HG03571 (cell line): ENCODE data around the gene EXOC4.

Experiments used
- ATAC-seq: cut with Tn5 transposase; IDR thresholded peaks from one replicate; pipeline ENCODE4 v1.9.1; 2021; ENCODE audit not compliant: unreplicated experiment

The EXOC4 gene

DNA sequence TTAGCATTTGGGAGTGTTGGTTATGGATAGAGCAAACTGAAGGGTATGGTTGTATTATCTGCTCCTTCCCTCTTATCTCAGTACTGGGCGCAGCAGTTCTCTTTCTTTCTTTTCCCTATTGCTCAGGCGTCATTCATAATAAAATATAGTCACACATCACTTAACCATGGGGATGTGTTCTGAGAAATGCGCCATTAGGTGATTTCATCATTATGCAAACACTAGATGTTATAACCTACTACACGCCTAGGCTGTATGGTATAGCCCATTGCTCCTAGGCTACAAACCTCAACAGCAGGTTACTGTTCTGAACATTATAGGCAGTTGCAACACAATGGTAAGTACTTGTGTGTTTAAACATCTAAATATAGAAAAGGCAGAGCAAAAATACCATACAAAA lies 401.7 kb downstream of the EXOC4 start:
- no peak for ATAC-seq

DNA sequence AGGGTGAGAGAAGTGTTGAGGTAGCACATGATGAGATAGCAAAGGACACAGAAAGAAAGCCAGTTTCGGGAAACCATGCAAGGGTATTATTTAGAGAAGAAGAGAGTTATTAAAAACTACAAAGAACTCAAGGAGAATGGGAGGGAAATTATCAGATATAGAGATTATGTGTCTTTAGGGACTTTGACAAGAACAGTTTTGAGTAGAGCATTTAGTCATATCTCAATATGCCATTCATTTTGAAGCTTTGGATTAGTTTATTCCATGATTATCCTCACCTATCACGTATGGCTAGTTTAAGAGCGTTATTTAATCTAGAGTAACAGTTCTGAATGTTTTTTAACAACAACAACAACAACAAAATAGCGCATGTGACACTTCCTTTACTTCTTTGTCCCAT lies 409.4 kb downstream of the EXOC4 start:
- no peak for ATAC-seq

DNA sequence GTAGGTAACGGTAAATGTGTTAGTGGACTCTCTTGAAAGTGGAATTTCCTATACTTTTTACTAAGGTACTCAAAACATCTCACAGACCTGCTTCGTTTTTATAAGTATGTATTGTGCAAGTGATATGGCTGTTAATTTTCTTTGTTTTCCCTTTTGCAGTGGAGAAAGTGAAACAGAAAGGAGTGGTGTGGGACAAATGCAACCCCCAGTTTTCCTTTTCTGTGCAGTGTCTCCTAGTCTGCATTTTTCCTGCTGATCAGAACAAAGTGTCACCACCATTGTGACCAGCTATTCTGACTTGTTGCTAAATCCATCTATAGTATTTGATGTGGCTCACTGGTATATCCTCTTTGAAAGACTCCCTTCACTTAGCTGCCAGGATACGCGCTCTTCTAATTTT lies 410.0 kb downstream of the EXOC4 start:
- ATAC-seq = no peak

DNA sequence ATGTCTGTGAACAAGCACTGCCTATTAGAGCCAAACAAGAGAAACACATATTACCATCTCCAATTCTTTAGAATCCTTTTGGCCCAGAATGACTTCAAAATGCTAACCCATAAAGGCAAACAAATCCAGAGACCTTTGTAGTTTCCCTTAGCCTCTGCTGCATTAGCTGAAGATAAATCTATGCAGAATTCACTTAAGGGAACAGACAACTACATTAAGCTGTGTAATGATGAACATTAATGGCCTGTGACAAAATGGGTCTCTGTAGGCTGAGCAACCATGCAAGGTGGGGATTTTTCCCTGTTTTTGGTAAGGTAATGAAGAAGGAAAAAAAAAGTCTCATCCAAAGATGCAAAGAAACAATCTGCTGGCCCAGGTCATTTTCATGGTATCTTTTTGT lies 411.6 kb downstream of the EXOC4 start:
- no peak for ATAC-seq

DNA sequence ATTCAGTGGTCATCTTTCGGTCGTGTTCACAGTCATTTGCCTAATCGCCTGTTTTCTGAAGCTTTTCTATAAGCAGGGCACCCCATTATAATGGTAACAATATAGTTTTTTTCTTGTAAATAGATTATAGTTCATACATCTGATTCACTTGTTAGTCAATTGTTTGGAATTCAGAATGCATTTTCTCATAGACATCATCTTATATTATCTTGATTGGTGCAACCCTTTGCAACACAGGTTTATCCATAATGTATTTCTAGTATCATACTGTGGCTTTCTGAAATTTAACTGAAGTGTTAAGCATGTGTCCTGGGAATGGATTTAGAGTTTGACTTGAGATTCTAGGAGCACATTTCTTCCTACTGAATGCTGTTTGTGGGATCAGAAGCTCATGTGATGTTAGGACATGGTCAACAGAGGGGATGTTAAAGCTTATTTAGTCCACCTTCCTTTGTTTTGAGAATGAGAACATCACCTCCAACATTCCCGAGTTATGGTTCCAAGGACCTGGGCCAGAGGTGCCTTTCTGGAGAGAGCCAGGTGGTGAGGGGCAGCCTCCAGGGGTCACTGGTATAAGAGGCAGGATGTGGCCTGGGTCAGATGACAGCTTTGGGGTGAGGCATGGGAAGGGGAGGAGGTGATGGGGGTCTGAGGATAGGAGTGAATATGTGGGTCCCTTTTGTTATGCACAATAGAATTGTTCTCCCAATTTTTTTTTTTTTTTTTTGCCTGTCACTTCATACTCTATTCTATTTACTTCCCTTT lies 415.6 kb downstream of the EXOC4 start:
- no peak for ATAC-seq

DNA sequence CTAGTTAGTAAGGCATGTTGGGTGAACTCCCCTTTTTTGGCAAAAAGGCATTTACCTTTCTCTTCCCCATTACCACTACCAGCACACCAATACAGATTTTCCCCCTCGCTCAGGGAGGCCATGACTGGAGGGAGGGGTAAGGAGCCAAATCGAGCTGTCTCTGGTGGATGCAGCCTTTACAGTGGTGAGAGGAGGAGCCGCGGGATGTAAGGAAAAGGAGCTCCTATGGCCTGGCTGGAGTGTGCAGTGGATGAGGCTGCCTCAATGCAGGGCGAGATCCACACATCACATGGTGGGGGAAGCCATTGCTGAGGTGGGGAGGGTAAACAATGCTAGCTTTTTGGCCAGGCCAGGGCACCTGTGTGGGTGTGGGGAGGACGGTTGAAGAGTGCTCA lies 416.2 kb downstream of the EXOC4 start:
- no peak for ATAC-seq

DNA sequence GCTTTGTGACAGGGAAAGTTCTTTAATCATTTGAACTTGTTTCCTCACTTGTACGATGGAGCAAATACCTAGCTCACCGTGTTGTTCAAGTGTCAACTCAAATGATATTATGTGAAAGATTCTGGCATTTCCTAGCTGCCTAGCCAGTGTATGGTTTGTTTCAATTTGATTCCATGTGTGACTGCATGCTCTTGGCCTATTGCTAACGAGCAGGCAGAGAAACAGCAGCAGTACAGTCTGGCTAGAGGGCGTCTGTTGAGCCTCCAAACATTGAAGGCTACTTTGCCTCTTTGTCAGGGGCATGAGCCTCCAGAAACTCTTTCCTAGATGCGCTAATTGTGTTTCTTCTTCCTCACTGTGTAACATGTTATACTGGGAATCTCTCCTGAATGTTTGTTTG lies 417.4 kb downstream of the EXOC4 start:
- ATAC-seq = no peak

DNA sequence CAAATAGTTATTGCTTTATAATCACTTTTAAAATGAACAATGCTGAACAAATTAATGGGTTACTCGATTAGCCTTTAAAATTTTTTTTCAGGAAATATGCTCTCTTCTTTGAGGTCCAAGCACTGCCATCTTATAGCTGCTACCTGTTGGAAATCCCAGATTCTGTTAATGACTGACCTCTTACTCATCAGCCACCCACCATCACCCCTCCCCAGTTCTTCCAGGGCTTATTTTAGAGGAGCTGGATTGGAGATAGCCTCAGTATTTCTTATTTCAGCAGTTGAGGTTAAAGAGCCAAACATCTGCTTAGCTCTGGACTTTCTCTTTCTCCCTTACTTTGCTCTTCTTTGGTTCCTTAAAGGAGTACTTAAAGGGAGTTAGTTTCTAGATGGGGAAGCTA lies 420.0 kb downstream of the EXOC4 start:
- ATAC-seq = no peak

DNA sequence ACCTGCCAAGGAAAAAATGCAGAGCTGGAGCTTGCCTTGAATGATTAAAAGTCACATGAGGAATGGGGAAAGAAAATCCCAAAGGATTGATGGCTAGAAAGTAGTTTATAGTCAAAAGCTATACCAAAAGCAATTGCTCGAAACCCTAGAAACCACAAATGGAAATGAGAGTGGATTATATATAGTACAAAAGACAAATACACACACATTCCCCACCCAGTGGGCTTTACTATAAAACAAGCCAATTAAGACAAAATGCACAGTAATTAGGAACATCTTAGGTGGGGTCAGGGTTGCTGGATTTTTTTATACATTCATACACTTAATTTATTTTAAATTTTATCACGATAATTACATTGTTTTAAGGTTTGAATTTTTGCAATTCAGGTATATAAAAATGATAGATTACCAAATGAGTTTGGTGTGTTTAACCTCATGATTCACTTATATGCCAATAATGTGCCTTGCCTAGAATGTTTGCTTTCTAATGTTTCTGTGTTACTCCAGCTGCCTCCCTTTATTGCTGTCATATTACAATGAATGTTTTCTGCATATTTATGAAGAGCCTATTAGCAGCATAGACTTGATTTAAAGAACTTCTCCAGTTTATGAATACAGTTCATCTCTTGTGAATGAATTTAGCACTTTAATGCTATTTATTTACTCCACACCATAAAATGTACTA lies 421.3 kb downstream of the EXOC4 start:
- ATAC-seq = no peak

DNA sequence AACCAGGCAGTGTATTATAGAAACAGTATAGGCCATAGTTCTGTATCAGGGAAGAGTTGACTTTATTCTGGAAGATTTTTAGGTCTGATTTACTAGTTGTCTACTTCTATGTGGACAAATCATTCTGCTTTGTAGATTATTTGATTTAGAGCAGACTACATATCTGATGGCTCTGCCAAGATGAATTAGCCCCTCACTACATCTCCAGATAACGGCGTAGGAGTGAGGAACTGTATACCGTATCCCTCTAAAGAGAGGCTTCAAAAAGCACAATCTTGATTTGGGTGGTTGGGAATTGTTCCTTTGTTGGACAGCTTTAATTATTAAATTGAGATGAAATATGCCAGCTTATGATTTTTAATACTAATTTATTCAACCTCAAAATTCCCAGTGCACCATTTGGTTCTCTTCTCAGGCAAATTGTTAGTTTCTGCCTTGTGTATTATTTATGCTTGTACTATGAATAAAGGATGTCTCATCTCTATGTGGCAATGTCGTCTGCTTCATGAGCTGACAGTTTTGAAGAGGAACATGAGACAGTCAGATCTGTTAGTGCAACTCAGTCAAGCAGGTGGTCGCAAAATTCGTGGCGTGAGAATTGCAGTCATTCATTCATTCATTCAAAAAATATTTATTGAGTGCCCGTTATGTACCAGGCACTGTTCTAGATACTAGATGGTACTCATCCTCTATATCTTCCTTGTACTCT lies 422.8 kb downstream of the EXOC4 start:
- no peak for ATAC-seq

DNA sequence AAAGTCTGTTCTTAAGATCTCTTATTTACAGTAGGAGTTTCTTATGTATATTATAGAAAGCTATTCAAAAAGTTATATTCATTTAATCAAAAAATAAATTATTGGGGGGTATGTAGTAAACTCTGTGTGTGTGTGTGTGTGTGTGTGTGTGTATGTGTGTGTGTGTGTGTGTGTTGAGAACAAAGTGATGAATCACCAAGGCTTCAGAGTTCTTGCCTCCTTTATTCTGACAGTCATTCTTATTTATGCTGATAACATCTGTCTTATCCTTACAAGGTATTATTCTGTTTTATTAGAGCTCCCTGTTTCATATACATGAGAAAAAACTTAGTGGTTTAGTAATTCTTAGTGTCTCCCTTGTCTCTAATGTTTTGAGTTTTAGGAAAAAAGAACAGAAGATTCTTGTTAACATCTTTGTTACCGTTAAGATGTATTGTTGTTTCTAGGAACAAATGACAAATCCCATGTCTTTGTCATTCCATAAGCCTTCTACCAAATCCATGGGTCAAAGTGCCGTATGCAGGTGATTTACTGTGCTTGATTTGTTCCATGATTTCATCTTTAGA lies 424.0 kb downstream of the EXOC4 start:
- ATAC-seq = no peak

DNA sequence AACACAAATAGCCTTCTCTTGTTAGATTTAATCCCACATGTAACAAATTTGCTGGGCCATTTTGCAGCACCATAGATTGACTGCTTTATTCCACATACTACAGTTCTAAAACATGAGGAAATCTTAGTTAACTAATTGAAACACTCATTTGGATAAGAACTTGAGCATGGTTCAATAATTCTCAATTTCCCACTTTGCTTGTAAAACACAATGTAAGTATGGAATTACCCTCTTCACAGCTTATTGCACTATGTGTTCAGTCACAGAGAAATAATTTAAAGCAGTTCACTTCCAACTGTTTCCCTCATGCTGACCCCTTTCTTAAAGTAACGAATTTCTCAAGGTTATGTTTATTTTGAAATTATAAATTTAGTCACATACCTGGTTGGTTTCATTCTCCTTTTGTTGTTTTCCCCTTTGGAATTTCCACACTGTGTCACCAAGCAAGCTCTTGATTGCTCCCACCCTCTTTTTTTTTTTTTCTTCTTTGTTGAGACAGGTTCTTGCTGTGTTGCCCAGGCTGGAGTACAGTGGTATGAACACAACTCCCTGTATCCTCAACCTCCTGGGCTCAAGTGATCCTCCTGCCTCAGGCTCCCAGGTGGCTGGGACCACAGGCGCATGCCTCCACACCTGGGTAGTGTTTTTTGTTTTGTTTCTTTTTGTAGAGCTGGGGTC lies 425.4 kb downstream of the EXOC4 start:
- ATAC-seq = no peak

DNA sequence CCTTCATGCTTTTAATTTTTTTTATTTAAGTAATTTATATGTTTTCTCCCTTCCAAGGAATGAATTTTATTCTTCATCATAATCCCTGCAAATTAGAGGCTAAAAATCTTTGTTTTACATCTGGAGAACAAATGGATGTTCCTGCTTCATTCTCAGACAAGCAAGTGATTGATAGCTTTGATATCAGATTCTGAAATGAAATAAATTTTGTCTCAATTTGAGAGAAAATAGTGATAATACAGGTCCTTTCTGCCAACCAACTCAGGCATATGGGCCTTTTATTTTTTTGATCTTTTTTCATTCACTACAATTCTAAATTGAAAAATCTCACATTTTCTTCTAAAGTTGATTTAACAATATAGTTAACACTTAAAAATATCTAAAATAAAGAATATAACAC lies 427.1 kb downstream of the EXOC4 start:
- ATAC-seq = no peak

DNA sequence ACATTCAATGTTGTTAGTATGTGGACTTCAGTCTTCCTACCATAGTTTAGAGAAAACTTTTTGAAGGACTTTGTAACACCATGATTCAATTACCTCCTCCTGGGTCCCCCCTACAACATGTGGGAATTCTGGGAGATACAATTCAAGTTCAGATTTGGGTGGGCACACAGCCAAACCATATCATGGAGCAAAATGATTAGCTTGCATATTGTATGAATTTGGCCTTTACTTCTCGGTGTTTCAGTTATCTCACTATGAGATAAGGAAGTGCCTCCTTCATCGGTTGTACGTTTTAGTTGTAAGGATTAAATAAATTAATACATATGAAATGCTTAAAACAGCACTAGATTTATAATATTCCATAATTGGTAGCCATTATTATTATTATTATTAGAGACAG lies 428.7 kb downstream of the EXOC4 start:
- ATAC-seq = no peak

DNA sequence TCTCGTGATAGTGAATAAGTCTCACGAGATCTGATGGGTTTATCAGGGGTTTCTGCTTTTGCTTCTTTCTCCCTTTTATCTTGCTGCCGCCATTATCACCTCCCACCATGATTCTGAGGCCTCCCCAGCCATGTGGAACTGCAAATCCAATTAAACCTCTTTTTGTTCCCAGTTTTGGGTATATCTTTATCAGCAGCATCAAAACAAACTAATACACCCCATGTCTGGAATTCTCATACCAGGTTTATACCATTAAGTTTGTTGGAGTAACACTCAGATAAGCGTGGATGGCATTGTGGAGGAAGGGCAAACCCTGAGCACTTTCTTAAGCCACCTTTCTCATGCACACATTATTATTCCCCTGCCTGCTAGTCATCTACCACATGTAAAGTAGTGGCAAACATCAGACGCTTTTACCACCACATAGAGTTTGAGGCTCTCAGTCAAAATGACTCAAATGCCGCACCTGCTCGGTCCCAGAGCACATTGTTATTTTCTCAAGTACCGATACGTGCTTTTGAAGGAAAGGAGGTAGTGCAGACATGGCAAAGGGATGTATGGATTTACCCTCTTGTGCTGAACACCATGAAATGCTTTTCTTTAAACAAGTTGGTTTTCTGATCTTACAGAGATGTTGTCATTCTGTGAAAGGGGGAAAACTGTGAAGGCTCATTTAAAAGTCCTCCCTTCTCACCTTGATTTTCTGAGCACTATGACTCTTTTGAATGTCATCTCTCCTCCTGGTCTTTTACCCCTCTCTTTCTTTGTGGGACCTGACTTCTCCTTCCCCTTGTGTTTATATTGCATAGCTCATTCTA lies 429.7 kb downstream of the EXOC4 start:
- ATAC-seq = no peak

DNA sequence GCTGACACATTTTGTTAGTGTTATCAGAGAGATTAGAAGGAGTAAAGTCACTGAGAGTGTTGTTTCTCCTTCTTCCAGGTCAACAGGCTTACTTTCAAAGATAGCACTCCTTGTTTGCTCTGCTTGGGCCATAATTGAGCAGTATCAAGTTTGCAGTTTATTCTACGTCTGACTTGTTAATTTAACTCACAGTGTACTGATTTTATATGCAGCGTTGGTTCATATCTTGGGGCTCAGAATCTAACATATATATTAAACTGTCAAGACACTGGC lies 430.2 kb downstream of the EXOC4 start:
- no peak for ATAC-seq

DNA sequence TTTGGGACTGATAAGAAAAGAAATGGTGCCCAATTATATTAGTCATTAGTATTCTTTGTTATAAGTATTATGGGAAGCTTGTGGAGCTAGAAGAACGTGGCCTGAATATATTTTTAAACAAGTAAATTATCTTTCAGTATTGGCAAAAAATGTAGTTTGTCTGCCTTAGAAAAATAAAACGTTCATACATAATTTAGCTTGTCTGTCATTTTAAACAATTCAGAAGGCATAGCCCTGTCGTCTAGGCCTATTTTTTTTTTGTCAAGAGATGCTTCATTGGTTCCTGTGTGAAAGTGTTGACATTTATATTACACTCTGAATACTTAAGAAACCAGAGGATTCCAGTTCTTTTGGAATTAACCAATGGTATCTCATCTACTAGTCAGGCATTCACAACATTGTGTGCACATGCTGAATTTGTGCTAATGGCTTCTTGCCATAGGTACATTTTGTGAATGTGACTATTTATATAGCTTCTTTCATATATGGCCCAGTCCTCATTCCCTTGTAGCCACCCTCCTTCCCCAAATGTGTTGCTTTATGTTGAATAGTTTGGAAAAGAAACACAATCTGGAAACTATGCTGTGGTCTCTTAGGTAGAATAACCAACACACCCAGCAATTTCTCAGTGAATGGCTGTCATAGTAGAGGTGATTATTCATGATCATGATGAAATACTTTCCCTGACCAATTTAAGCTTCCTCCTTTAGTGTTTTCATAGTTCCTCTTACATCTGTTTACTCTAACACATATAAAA lies 435.8 kb downstream of the EXOC4 start:
- no peak for ATAC-seq

DNA sequence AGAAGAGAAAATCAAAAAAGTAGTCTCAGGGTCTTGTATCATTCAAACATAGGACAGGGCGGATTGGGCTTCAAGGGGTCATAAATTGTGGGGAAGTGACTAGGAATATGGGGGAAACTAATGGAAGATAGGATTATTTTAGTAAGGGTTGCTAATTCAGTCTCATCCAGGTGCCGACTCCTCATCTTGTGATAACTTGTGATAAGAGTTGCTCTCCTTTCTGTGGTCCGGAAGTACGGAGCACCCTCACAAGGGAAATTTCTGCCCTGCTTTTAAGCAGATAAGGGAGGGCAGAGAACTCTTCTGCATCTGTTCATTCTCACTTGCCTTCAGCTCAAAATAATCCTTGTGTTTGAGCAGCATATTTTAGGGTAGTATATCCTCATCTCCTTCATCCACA lies 437.9 kb downstream of the EXOC4 start:
- ATAC-seq = no peak

DNA sequence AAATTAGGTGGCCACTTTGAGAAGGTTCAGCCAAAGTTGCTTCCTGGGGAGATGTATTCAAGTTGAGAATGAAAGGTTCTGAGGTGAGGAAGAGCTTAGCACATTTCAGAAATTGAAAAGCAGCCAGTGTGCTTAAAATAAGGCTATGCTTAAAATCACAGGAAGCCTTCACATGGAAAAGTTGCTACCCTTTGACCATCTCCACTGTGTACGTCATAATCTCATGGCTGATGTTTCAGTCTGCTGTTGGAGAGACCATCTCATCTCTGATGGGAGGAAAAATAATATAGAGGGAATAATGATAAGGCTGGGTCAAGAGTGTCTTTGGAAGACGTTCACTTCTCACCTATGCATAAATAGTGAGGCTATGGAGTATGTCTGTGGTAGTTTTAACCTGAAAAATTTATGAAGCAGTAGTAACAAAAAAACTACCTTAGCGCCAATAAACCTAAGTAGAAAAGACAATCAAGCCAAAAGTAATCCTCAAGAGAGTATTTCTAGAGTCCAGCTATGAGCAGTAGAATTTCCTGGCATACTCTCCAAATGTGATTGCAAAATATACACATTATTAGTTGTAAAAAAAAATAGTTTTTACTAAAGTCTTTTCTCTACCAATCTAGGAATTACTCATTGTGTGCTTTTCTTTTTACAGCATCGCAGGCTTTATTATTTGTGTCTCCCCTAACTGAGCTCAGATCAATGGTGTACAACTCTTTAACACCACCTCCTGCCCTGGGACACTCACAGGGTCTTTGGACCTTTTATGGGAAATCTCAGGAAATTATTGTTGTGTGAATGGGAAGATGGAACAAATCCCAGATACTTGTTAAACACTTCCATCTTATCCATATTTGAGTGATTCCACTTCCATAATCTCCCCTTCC lies 439.1 kb downstream of the EXOC4 start:
- no peak for ATAC-seq
